ENCODE results near the gene ANKRD53.
"Not testable (repeated sequence)": the region's sequence is repeated elsewhere in the genome, so short reads cannot be mapped to it uniquely, and the experiment has no call there.

DNA sequence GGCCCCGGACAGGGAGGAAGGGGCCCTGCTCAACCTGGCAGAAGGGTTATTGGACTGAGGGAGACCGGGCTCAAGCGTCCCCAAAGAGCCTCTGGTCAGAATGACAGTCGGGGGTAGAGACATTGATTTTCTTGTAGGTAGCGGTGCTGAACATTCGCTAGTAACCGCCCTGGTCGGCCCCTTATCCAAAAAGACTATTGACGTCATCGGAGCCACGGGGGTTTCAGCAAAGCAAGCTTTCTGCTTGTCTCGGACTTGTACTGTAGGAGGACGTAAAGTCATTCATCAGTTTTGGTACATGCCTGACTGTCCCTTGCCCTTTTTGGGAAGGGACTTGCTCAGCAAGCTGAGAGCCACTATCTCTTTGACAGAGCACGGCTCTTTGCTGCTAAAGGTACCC, 43.0 kb downstream of the ANKRD53 start:
- TF ChIP-seq ZBTB1 (CRISPR knock-in tag; IDR thresholded peaks at IDR 0.05; ENCODE audit: borderline replicate concordance, low read depth); POLR2AphosphoS5 (IDR thresholded peaks at IDR 0.05; ENCODE audit: control insufficient read depth, insufficient read depth, low read depth, low read length); ETV6 (IDR thresholded peaks at IDR 0.05; ENCODE audit: borderline replicate concordance in 1 of 2, low read depth in 2 of 2, low read length in 1 of 2); ETV6 (CRISPR knock-in tag; IDR thresholded peaks at IDR 0.05; ENCODE audit: borderline replicate concordance); ZNF143 (CRISPR knock-in tag; IDR thresholded peaks at IDR 0.05): not testable (repeated sequence)
- TF ChIP-seq, protein P1, sequence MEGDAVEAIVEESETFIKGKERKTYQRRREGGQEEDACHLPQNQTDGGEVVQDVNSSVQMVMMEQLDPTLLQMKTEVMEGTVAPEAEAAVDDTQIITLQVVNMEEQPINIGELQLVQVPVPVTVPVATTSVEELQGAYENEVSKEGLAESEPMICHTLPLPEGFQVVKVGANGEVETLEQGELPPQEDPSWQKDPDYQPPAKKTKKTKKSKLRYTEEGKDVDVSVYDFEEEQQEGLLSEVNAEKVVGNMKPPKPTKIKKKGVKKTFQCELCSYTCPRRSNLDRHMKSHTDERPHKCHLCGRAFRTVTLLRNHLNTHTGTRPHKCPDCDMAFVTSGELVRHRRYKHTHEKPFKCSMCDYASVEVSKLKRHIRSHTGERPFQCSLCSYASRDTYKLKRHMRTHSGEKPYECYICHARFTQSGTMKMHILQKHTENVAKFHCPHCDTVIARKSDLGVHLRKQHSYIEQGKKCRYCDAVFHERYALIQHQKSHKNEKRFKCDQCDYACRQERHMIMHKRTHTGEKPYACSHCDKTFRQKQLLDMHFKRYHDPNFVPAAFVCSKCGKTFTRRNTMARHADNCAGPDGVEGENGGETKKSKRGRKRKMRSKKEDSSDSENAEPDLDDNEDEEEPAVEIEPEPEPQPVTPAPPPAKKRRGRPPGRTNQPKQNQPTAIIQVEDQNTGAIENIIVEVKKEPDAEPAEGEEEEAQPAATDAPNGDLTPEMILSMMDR (IDR thresholded peaks at IDR 0.05 in 2 of 3, conservative IDR thresholded peaks at IDR 0.05 in 1 of 3; ENCODE audit: insufficient read depth in 2 of 3, low read depth in 1 of 3, low read length in 3 of 3): not testable (repeated sequence)
- TF ChIP-seq, protein P2, sequence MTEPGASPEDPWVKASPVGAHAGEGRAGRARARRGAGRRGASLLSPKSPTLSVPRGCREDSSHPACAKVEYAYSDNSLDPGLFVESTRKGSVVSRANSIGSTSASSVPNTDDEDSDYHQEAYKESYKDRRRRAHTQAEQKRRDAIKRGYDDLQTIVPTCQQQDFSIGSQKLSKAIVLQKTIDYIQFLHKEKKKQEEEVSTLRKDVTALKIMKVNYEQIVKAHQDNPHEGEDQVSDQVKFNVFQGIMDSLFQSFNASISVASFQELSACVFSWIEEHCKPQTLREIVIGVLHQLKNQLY (CRISPR knock-in tag; conservative IDR thresholded peaks at IDR 0.05): not testable (repeated sequence)

Data from K562 (cell line).